Left ventricle myocardium inferior (tissue), 1 donor: ENCODE results near the gene SEH1L. TPM values are rescaled to one million over a fixed set of nuclear protein-coding genes. Genes with fewer than 3 reads are reported as not detected.

Experiments used
- DNase-seq: peaks from one replicate; pipeline ENCODE4 v3.0.0-alpha.2; 2020
- H3K27ac ChIP-seq: fragments of 200-600 bp; replicated peaks from 2 replicates; pipeline ENCODE4 v1.8.0; 2021
- H3K27me3 ChIP-seq: fragments of 200-600 bp; 2 replicates; pipeline ENCODE4 v1.8.0; 2021; ENCODE audit warnings: low read depth
- H3K36me3 ChIP-seq: fragments of 200-600 bp; 2 replicates; pipeline ENCODE4 v1.8.0; 2021
- H3K4me1 ChIP-seq: fragments of 200-600 bp; 2 replicates; pipeline ENCODE4 v1.8.0; 2021
- H3K4me3 ChIP-seq: fragments of 200-600 bp; 2 replicates; pipeline ENCODE4 v1.8.0; 2021; ENCODE audit warnings: mild to moderate bottlenecking, moderate library complexity
- H3K9me3 ChIP-seq: fragments of 200-600 bp; replicated peaks from 2 replicates; pipeline ENCODE4 v1.8.0; 2021
- CTCF ChIP-seq: fragments of 200-600 bp; IDR thresholded peaks from 2 replicates; pipeline ENCODE4 v1.8.0; 2021; ENCODE audit warnings: antibody characterized with exemption, mild to moderate bottlenecking, borderline replicate concordance
- intact Hi-C: fragments of 100-400 bp; cut with micrococcal nuclease; formaldehyde crosslinking; loops from one replicate; pipeline ENCODE4 v1.11.0; 2022
- total RNA-seq: library from RNA; stranded (reverse); fragmentation: NEBNext Ultra II Directional; extraction: Animal tissue kit (Norgen Biotek cat#: 25700); gene quantifications from one replicate; pipeline ENCODE4 v1.2.1, GENCODE V29; 2021
- donor health status: DM: no; HTN: yes; CAD: no; lungs with severe emphysema.

The SEH1L gene
- total RNA-seq, 1 donor from 2014 or later = 18.1 TPM

GRCh38 chr18:12943215-12943614 is 4.6 kb upstream of the SEH1L start:
- no peaks in the 10 kb centered on the region for H3K36me3 ChIP-seq
- H3K9me3 ChIP-seq = no peaks in the 10 kb centered on the region
- H3K27me3 ChIP-seq = no peaks in the 10 kb centered on the region
- no peak for DNase-seq
- intact Hi-C loops = no loop called here
- TF ChIP-seq CTCF = no peak
- no peak overlapping the region for H3K27ac ChIP-seq
- peaks cover 35% of the 10 kb centered on the region for H3K4me1 ChIP-seq
- no peak overlapping the region for H3K4me3 ChIP-seq

- DNase-seq = peak; percentile 53
- intact Hi-C loops = no loop called here
- Histone ChIP-seq H3K4me3 (no peak overlapping the region), H3K27ac (no peak overlapping the region), H3K36me3 (no peaks in the 10 kb centered on the region), H3K4me1 (peaks cover 46% of the 10 kb centered on the region), H3K9me3 (no peaks in the 10 kb centered on the region), H3K27me3 (no peaks in the 10 kb centered on the region)
- no peak for TF ChIP-seq CTCF
Measured at GRCh38 chr18:12944709-12945108, 3.1 kb upstream of the SEH1L start.

GRCh38 chr18:12946549-12947284 is 1.1 kb upstream of the SEH1L start:
- H3K27ac ChIP-seq = peak overlapping the region; percentile 97
- peaks cover 50% of the 10 kb centered on the region for H3K4me1 ChIP-seq
- intact Hi-C loops = no loop called here
- no peaks in the 10 kb centered on the region for H3K36me3 ChIP-seq
- peak; percentile 46 for DNase-seq
- H3K27me3 ChIP-seq = no peaks in the 10 kb centered on the region
- TF ChIP-seq CTCF = no peak
- peak overlapping the region; percentile 79 for H3K4me3 ChIP-seq
- no peaks in the 10 kb centered on the region for H3K9me3 ChIP-seq

- no peak for TF ChIP-seq CTCF
- peak; percentile 96 for DNase-seq
- intact Hi-C loops = no loop called here
- Histone ChIP-seq H3K4me3 (peak overlapping the region; percentile 79), H3K4me1 (peaks cover 50% of the 10 kb centered on the region), H3K36me3 (no peaks in the 10 kb centered on the region), H3K27ac (peak overlapping the region; percentile 97), H3K9me3 (no peaks in the 10 kb centered on the region), H3K27me3 (no peaks in the 10 kb centered on the region)
Measured at GRCh38 chr18:12948050-12948804, 416 bp downstream of the SEH1L start.

GRCh38 chr18:12958478-12958877 is 10.7 kb downstream of the SEH1L start:
- H3K36me3 ChIP-seq = peaks cover 48% of the 10 kb centered on the region
- no peak for TF ChIP-seq CTCF
- H3K27ac ChIP-seq = no peak overlapping the region
- H3K4me1 ChIP-seq = no peaks in the 10 kb centered on the region
- H3K9me3 ChIP-seq = no peaks in the 10 kb centered on the region
- intact Hi-C loops = no loop called here
- no peak overlapping the region for H3K4me3 ChIP-seq
- H3K27me3 ChIP-seq = no peaks in the 10 kb centered on the region
- DNase-seq = no peak
